ENCODE measurements around the gene GRIK5. TPM values are rescaled to one million over a fixed set of nuclear protein-coding genes. Genes with fewer than 3 reads are reported as not detected.

Gene GRIK5
- total and polyA plus RNA-seq, 2 donors (not counting 3 experiments of a cell fraction or from before 2014, with no cell fraction given) = 0.80 to 2.2 TPM

DNA sequence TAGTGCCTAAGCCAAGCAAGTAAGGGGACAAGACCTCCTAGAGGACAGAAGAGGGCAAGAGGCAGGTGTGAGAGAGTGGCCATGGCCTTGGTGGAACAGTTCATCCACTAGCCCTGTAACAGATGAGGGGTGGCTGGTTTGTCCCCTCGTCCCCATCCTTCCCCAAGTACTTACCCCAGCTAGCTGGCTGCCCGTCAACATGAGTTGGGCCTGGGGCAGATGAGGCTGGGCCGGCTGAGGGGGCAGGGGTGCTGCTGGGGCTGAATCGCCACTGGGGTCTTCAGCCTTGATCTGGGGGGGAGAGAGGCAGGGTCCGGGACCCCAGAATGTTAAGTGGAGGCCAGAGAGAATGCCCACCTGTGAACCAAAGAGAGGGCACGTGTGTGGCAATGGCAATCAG, 47.1 kb upstream of the GRIK5 start:
- FAIRE-seq = no peak
- H3K9ac ChIP-seq (replicated peaks; ENCODE audit: extremely low read depth, insufficient read depth, low read length) = no peak overlapping the region
- BruUV-seq (replicated peaks) = no TSS peak
- ChIA-PET CTCF (no interaction called here), POLR2A (no interaction called here)
- no peak overlapping the region for H3K27ac ChIP-seq (ENCODE audit: insufficient read depth, low read depth, low read length)
- H3K36me3 ChIP-seq (ENCODE audit: control insufficient read depth in 2 of 2, extremely low read depth in 1 of 2, insufficient read depth in 2 of 2, low read length in 2 of 2) = peaks cover 0 to 2% of the 10 kb centered on the region in 2 experiments
- no peaks in the 10 kb centered on the region for H3K79me2 ChIP-seq (ENCODE audit: control insufficient read depth, insufficient read depth, low read length)
- H3K9me1 ChIP-seq (replicated peaks; ENCODE audit: control insufficient read depth, extremely low read depth, insufficient read depth, low read length) = no peaks in the 10 kb centered on the region
- no peak overlapping the region for H3K4me3 ChIP-seq (replicated peaks in 1 of 3; ENCODE audit: insufficient read depth in 1 of 3, low read depth in 1 of 3, low read length in 3 of 3)
- dilution Hi-C loops (cut with MboI; ENCODE audit: extremely low pct_ligation_motif_present, low sequenced_read_pairs) = no loop called here
- H3K4me2 ChIP-seq (ENCODE audit: insufficient read depth, low read length) = no peak overlapping the region
- intact Hi-C loops (cut with micrococcal nuclease) = no loop called here
- peaks cover 37% of the 10 kb centered on the region for H3K4me1 ChIP-seq (ENCODE audit: control insufficient read depth, extremely low read depth, insufficient read depth, low read length)
- no peaks in the 10 kb centered on the region for H3K9me3 ChIP-seq (replicated peaks; ENCODE audit: control insufficient read depth, insufficient read depth, low read length)
- no peak overlapping the region for H2AFZ ChIP-seq (ENCODE audit: low read depth, low read length)
- DNase-seq (ENCODE audit: low read depth, low spot score) = no peak
- TF ChIP-seq MYC (IDR thresholded peaks at IDR 0.05; ENCODE audit: low read depth, low read length) = no peak
- no peak for TF ChIP-seq JUN (IDR thresholded peaks at IDR 0.05; ENCODE audit: borderline replicate concordance, insufficient read depth, insufficient read length, low read depth)
- TF ChIP-seq, protein P1, sequence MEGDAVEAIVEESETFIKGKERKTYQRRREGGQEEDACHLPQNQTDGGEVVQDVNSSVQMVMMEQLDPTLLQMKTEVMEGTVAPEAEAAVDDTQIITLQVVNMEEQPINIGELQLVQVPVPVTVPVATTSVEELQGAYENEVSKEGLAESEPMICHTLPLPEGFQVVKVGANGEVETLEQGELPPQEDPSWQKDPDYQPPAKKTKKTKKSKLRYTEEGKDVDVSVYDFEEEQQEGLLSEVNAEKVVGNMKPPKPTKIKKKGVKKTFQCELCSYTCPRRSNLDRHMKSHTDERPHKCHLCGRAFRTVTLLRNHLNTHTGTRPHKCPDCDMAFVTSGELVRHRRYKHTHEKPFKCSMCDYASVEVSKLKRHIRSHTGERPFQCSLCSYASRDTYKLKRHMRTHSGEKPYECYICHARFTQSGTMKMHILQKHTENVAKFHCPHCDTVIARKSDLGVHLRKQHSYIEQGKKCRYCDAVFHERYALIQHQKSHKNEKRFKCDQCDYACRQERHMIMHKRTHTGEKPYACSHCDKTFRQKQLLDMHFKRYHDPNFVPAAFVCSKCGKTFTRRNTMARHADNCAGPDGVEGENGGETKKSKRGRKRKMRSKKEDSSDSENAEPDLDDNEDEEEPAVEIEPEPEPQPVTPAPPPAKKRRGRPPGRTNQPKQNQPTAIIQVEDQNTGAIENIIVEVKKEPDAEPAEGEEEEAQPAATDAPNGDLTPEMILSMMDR (IDR thresholded peaks at IDR 0.05; ENCODE audit: extremely low read depth in 1 of 2, insufficient read depth in 1 of 2, low read depth in 1 of 2, low read length in 2 of 2) = no peak
- TF ChIP-seq EZH2 (IDR thresholded peaks at IDR 0.05; ENCODE audit: borderline replicate concordance, low read depth, low read length, severe bottlenecking) = no peak
- TF ChIP-seq GATA2 (IDR thresholded peaks at IDR 0.05; ENCODE audit: insufficient read depth, insufficient read length, low read depth, low read length) = no peak
- no peak for TF ChIP-seq FOS (IDR thresholded peaks at IDR 0.05; ENCODE audit: borderline replicate concordance, insufficient read depth, low read length)
- TF ChIP-seq POLR2A (IDR thresholded peaks at IDR 0.05; ENCODE audit: low read depth, low read length) = no peak
- TF ChIP-seq POLR2AphosphoS5 (IDR thresholded peaks at IDR 0.05; ENCODE audit: insufficient read depth, low read depth, low read length) = no peak
- TF ChIP-seq, protein P2, sequence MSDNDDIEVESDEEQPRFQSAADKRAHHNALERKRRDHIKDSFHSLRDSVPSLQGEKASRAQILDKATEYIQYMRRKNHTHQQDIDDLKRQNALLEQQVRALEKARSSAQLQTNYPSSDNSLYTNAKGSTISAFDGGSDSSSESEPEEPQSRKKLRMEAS (IDR thresholded peaks at IDR 0.05; ENCODE audit: insufficient read depth, insufficient read length) = no peak
- no peaks in the 10 kb centered on the region for H4K20me1 ChIP-seq (replicated peaks; ENCODE audit: control insufficient read depth, extremely low read depth, insufficient read depth, low read length)
- H3K27me3 ChIP-seq (ENCODE audit: control insufficient read depth in 2 of 2, insufficient read depth in 2 of 2, low read length in 2 of 2) = no peaks in the 10 kb centered on the region

Measured in endothelial cell of umbilical vein (primary cell).